Erythroblast (primary cell): Measurements from ENCODE around the gene LIN9.

Experiments
- GATA1 ChIP-seq: IDR thresholded peaks from 2 replicates; pipeline ENCODE4 v1.6.1; 2011; ENCODE audit warnings: low read depth, mild to moderate bottlenecking, control low read depth, low read length, moderate library complexity
- POLR2A ChIP-seq: IDR thresholded peaks from 2 replicates; pipeline ENCODE4 v1.6.1; 2011; ENCODE audit warnings: mild to moderate bottlenecking, low read length

DNA sequence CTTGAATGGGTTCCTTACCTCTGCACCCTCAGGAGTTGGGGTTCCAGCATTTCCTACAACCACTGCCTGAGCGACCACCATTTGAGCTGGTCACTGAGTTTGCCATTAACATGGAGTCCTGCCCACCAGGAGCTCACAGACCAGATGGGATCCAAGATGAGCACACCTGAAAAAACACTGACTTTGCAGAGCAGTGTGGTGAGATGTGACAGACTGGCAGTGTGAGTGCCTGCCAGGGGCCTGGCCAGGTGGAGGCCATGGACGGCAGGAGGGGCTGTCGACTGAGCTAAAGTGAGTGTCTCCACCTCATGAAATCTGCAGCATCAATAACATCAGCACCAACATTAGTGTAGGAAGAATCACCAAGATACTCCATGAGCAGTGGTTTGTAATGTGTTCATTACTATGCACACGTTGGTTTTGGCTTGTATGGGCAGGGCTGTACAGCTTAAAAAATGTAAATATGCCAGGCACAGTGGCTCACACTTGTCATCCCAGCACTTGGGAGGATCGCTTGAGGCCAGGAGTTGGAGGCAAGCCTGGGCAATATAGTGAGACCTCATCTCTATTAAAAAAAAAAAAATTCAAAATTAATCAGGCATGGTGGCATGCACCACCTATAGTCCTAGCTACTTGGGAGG lies 97.7 kb downstream of the LIN9 start:
- TF ChIP-seq POLR2A: no peak
- no peak for TF ChIP-seq GATA1
